Thyroid gland (tissue), 4 donors: Measurements from ENCODE around the gene FOXJ2. TPM values are rescaled to one million over a fixed set of nuclear protein-coding genes. Genes with fewer than 3 reads are reported as not detected.
"Not testable (repeated sequence)": the region's sequence is repeated elsewhere in the genome, so short reads cannot be mapped to it uniquely, and the experiment has no call there.

Experiments
- DNase-seq, 2 donors: peaks; one replicate each; pipeline ENCODE4 v3.0.0-alpha.2; 2019
- H3K27ac ChIP-seq, 3 donors: fragments of 200-600 bp; sonication (generic); 1 replicate in 2 of 3; 2 replicates in 1 of 3; pipeline ENCODE4 v1.5.1; 2016 to 2019; ENCODE audit warnings: mild to moderate bottlenecking in 1 of 3, moderate library complexity in 1 of 3
- H3K27me3 ChIP-seq: fragments of 200-600 bp; sonication (generic); one replicate; pipeline ENCODE4 v1.5.1; 2019
- H3K36me3 ChIP-seq, 2 donors: fragments of 200-600 bp; sonication (generic); one replicate each; pipeline ENCODE4 v1.5.1; 2016 to 2019
- H3K4me1 ChIP-seq, 2 donors: fragments of 200-600 bp; sonication (generic); one replicate each; pipeline ENCODE4 v1.5.1; 2017 to 2019
- H3K4me3 ChIP-seq, 3 donors: fragments of 200-600 bp; sonication (generic); replicated peaks in 1 of 3; 1 replicate in 2 of 3; 2 replicates in 1 of 3; pipeline ENCODE4 v1.5.1; 2016; ENCODE audit warnings: mild to moderate bottlenecking in 1 of 3
- H3K9me3 ChIP-seq: fragments of 200-600 bp; sonication (generic); one replicate; pipeline ENCODE4 v1.5.1; 2017
- POLR2A ChIP-seq, 2 donors: fragments of 450-650 bp; IDR thresholded peaks; one replicate each; pipeline ENCODE4 v1.6.1; 2017; ENCODE audit warnings: antibody characterized with exemption in 2 of 2, mild to moderate bottlenecking in 2 of 2, moderate library complexity in 1 of 2
- WGBS, 2 donors: methylation state at CpG; one replicate each; pipeline ENCODE4 v1.1.5; 2017; 5-methylcytosine and 5-hydroxymethylcytosine counted together
- intact Hi-C: fragments of 100-400 bp; cut with DNase I; formaldehyde crosslinking; loops from one replicate; pipeline ENCODE4 v1.15.1; 2023
- total RNA-seq, 4 donors: library from RNA; depleted of rRNA; stranded (reverse); fragments of >200 nt; gene quantifications; one replicate each; pipeline ENCODE4 v1.2.3, GENCODE V29; 2016
- TF ChIP-seq, protein P1 (sequence below), 6 experiments: fragments of 200-600 bp in 3 of 6; fragments of 450-650 bp in 3 of 6; sonication (generic) in 3 of 6; IDR thresholded peaks; one replicate each; pipeline ENCODE4 v1.5.1; 2016 to 2019; ENCODE audit warnings: antibody characterized with exemption in 6 of 6, mild to moderate bottlenecking in 2 of 6, inconsistent platforms in 1 of 6, moderate library complexity in 1 of 6

The FOXJ2 gene
- total RNA-seq, 4 donors from 2014 or later: 14.0 to 18.3 (median 14.9) TPM

DNA sequence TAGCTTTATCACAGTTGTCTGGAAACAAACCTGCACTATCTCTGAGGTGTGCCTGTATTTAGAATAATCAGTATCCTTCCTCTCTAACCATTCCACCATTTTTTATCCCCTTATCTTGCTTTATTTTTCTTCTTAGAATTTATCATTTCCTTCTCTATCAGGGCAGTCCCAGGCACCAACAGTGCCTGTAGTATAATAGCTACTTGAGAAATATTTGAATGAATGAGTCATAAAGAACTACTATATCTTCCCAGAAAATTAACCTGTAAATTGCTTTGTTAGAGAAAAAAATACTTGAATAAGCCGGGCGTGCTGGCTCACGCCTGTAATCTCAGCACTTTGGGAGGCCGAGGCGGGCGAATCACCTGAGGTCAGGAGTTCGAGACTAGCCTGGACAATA is 21.2 kb upstream of the FOXJ2 start:
- H3K27me3 ChIP-seq: no peaks in the 10 kb centered on the region

DNA sequence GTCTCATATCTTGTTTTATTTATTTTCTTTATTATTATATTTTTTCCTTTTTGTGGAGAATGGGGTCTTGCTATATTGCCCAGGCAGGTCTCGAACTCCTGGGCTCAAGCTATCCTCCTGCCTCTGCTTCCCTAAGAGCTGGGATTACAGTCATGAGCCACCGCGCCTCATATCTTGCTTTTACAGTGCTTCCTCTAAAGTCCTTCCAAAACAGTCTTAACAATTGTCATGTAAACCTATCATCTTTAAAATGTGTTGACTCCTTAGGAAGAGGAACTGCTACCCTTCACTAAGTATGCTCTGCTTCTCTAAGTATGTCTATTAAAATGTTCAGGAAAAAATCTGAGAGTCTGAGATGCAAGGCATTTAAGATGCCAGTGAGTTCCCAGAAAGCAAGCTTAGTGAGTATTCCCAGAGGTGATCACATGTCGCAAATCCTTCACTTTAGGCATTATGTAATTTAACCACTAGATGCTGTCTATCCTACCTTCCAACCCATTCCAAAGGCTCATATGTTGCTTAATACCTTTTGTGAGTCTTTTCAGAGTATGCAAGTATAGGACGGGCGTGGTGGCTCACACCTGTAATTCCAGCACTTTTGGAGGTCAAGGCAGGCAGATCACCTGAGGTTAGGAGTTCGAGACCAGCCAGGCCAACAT is 19.7 kb upstream of the FOXJ2 start:
- intact Hi-C loops: no loop called here
- no peak overlapping the region for H3K4me3 ChIP-seq
- no peak for DNase-seq
- H3K9me3 ChIP-seq: no peaks in the 10 kb centered on the region
- H3K27ac ChIP-seq: no peak overlapping the region
- no peak for TF ChIP-seq POLR2A (IDR thresholded peaks at IDR 0.05)
- TF ChIP-seq, protein P1, sequence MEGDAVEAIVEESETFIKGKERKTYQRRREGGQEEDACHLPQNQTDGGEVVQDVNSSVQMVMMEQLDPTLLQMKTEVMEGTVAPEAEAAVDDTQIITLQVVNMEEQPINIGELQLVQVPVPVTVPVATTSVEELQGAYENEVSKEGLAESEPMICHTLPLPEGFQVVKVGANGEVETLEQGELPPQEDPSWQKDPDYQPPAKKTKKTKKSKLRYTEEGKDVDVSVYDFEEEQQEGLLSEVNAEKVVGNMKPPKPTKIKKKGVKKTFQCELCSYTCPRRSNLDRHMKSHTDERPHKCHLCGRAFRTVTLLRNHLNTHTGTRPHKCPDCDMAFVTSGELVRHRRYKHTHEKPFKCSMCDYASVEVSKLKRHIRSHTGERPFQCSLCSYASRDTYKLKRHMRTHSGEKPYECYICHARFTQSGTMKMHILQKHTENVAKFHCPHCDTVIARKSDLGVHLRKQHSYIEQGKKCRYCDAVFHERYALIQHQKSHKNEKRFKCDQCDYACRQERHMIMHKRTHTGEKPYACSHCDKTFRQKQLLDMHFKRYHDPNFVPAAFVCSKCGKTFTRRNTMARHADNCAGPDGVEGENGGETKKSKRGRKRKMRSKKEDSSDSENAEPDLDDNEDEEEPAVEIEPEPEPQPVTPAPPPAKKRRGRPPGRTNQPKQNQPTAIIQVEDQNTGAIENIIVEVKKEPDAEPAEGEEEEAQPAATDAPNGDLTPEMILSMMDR (IDR thresholded peaks at IDR 0.05): no peak
- no peaks in the 10 kb centered on the region for H3K27me3 ChIP-seq
- WGBS, 2 donors: 88 to 89% methylated on average over 7 of the region's 7 CpGs
- no peaks in the 10 kb centered on the region for H3K36me3 ChIP-seq
- H3K4me1 ChIP-seq: no peaks in the 10 kb centered on the region

More for the DNA sequence above, 21.2 kb upstream of the FOXJ2 start:
- Histone ChIP-seq H3K4me1 (no peaks in the 10 kb centered on the region), H3K4me3 (no peak overlapping the region), H3K9me3 (no peaks in the 10 kb centered on the region), H3K27ac (no peak overlapping the region), H3K36me3 (no peaks in the 10 kb centered on the region)
- 90 to 93% methylated on average over 7 of the region's 7 CpGs for WGBS, 2 donors
- intact Hi-C loops: no loop called here
- TF ChIP-seq POLR2A (IDR thresholded peaks at IDR 0.05): no peak
- TF ChIP-seq, protein P1 (IDR thresholded peaks at IDR 0.05): no peak
- DNase-seq: no peak

DNA sequence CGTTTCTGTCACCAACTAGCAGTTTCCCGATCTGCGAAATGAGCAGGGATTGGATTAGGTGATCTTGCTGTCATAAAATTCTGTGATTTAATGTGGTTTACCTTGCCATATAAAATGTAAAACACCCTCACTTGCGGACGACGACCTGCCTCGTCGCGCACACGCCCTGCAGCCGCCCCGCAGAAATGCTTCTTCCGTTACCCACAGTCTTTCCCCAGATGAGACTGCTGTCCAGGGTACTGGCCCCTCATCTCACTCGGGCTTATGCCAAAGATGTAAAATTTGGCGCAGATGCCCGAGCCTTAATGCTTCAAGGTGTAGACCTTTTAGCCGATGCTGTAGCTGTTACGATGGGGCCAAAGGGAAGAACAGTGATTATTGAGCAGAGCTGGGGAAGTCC is 17.7 kb upstream of the FOXJ2 start:
- Histone ChIP-seq H3K27ac (no peak overlapping the region), H3K27me3 (no peaks in the 10 kb centered on the region), H3K4me3 (no peak overlapping the region), H3K9me3 (no peaks in the 10 kb centered on the region), H3K4me1 (peaks cover 0 to 10% of the 10 kb centered on the region in 2 donors), H3K36me3 (no peaks in the 10 kb centered on the region)
- intact Hi-C loops: no loop called here
- 51 to 54% methylated on average over 18 of the region's 18 CpGs for WGBS, 2 donors
- DNase-seq: no peak
- no peak for TF ChIP-seq POLR2A (IDR thresholded peaks at IDR 0.05)
- TF ChIP-seq, protein P1 (IDR thresholded peaks at IDR 0.05): no peak

DNA sequence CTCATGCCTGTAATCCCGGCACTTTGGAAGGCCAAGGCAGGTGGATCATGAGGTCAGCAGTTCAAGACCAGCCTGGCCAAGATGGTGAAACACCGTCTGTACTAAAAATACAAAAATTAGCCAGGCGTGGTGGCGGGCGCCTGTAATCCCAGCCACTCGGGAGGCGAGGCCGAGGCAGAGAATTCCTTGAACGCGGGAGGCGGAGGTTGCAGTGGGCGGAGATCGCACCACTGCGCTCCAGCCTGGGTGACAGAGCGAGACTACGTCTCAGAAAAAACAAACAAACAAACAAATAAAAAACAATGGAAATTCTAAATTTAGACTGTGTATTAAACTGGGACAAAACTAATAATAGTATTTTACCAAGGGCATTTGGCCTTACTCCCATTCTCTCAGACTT is 14.3 kb upstream of the FOXJ2 start:
- H3K27me3 ChIP-seq, intact Hi-C loops, H3K4me1 ChIP-seq, H3K9me3 ChIP-seq, DNase-seq, H3K36me3 ChIP-seq, H3K4me3 ChIP-seq, H3K27ac ChIP-seq: not testable (repeated sequence)
- 43 to 48% methylated on average over 16 of the region's 16 CpGs for WGBS, 2 donors

DNA sequence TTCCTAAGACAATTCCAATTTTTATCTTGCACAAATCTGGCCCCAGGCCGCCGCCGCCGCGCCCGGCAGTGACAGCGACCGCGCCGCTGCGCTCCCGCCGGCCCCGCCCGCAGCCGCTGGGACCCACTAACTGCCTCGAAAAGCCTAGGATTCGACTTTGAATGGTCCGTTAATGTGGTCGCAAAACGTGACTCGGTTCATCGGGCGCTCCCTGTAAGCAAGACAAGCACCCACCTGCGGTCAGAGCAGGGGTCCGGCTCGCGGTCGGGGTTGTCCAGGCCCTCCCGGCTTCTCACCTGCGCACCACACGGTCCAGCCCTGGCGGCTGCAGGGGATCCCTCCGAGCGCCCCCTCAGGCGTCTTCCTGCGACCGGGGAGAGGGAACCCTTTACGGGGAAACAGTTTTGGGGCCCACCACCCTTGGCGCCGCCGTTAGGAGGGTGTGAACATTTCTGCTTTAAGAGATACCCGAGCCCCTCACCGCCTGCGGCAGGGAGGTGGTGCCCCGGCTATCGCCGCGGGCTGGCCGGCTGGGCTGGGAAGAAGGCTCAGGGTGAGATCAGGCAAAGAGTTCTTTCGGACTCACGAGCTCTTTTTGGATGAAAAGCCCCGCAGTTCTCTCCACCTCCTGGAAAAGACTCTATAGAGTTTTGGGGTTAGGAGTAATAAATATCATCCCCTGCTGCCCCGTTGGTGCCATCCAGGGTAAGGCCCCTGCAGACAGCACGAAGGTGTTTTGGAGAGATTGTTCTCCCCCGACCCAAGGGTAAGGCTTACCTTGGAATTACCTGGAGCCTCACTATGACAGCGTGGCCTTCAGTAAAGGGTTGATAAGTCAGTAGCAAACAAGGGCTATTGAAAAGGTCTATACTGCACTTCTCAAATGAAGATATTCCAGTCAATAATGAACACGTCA is 13.6 kb upstream of the FOXJ2 start:
- 5 to 6% methylated on average over 21 to 48 of the region's 58 CpGs for WGBS, 2 donors
- no peaks in the 10 kb centered on the region for H3K9me3 ChIP-seq
- intact Hi-C loops: no loop called here
- peak overlapping the region in 1 of 3 donors; percentile 10 for H3K4me3 ChIP-seq
- TF ChIP-seq, protein P1 (IDR thresholded peaks at IDR 0.05): no peak
- TF ChIP-seq POLR2A (IDR thresholded peaks at IDR 0.05): no peak
- no peak for DNase-seq
- H3K27ac ChIP-seq: no peak overlapping the region
- peaks cover 0 to 10% of the 10 kb centered on the region in 2 donors for H3K4me1 ChIP-seq
- H3K36me3 ChIP-seq: no peaks in the 10 kb centered on the region
- no peaks in the 10 kb centered on the region for H3K27me3 ChIP-seq
